ENCODE results near the gene CSMD2. TPM values are rescaled to one million over a fixed set of nuclear protein-coding genes. Genes with fewer than 3 reads are reported as not detected.

The CSMD2 gene
- total RNA-seq, 2 experiments from 2014 or later: not detected

DNA sequence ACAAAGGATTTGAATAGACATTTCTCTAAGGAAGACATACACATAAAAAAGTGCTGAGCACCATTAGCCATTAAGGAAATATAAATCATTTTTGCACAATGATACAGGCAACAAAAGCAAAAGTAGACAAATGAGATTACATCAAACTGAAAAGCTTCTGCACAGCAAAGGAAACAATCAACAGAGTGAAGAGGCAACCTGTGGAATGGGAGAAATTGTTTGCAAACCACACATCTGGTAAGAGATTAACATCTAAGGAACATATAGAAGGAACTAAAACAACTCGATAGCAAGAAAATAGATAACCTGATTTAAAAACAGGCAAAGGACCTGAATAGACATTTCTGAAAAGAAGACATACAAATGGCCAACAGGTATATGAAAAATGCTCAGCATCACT is 635.1 kb downstream of the CSMD2 start:
- Histone ChIP-seq H2AFZ (ENCODE audit: low read length) (no peak overlapping the region), H3K9me2 (ENCODE audit: insufficient read depth, low read length) (no peaks in the 10 kb centered on the region), H3K4me3 (ENCODE audit: low read depth, low read length, poor library complexity, severe bottlenecking) (no peak overlapping the region), H3K4me1 (ENCODE audit: insufficient read depth, low read length, poor library complexity, severe bottlenecking) (no peaks in the 10 kb centered on the region), H3K36me3 (ENCODE audit: insufficient read depth, low read length) (no peaks in the 10 kb centered on the region), H3K4me2 (ENCODE audit: low read length) (no peak overlapping the region), H3K79me2 (ENCODE audit: insufficient read depth, low read depth, low read length) (no peaks in the 10 kb centered on the region), H4K20me1 (ENCODE audit: insufficient read depth, low read length) (no peaks in the 10 kb centered on the region), H3K27ac (ENCODE audit: low read depth, low read length, poor library complexity, severe bottlenecking) (no peak overlapping the region), H3K9me3 (ENCODE audit: low read length) (no peaks in the 10 kb centered on the region)
- DNase-seq (ENCODE audit: low spot score): no peak
- CTCF ChIA-PET (ENCODE audit: unreplicated experiment): no interaction called here
- no TSS peak for BruUV-seq (replicated peaks)
- intact Hi-C loops (cut with micrococcal nuclease; ENCODE audit: unreplicated experiment): no loop called here
- POLR2A ChIA-PET: no interaction called here
- TF ChIP-seq EZH2phosphoT487 (IDR thresholded peaks at IDR 0.05; ENCODE audit: borderline replicate concordance, low read depth, low read length): no peak
- no peak for TF ChIP-seq CTCF (conservative IDR thresholded peaks at IDR 0.05; ENCODE audit: low read length)

GRCh38 chr1:33527934-33528333 is 637.1 kb downstream of the CSMD2 start:
- Histone ChIP-seq H4K20me1 (ENCODE audit: insufficient read depth, low read length) (no peaks in the 10 kb centered on the region), H3K9me2 (ENCODE audit: insufficient read depth, low read length) (no peaks in the 10 kb centered on the region), H3K4me2 (ENCODE audit: low read length) (no peak overlapping the region), H2AFZ (ENCODE audit: low read length) (no peak overlapping the region), H3K27ac (ENCODE audit: low read depth, low read length, poor library complexity, severe bottlenecking) (no peak overlapping the region), H3K9me3 (ENCODE audit: low read length) (no peaks in the 10 kb centered on the region), H3K4me1 (ENCODE audit: insufficient read depth, low read length, poor library complexity, severe bottlenecking) (no peaks in the 10 kb centered on the region), H3K36me3 (ENCODE audit: insufficient read depth, low read length) (no peaks in the 10 kb centered on the region), H3K4me3 (ENCODE audit: low read depth, low read length, poor library complexity, severe bottlenecking) (no peak overlapping the region), H3K79me2 (ENCODE audit: insufficient read depth, low read depth, low read length) (no peaks in the 10 kb centered on the region)
- DNase-seq (ENCODE audit: low spot score): no peak
- BruUV-seq (replicated peaks): no TSS peak
- ChIA-PET CTCF (ENCODE audit: unreplicated experiment) (no interaction called here), POLR2A (no interaction called here)
- TF ChIP-seq CTCF (conservative IDR thresholded peaks at IDR 0.05; ENCODE audit: low read length): no peak
- intact Hi-C loops (cut with micrococcal nuclease; ENCODE audit: unreplicated experiment): no loop called here

GRCh38 chr1:33524586-33524985 is 640.4 kb downstream of the CSMD2 start:
- ChIA-PET POLR2A (no interaction called here), CTCF (ENCODE audit: unreplicated experiment) (no interaction called here)
- intact Hi-C loops (cut with micrococcal nuclease; ENCODE audit: unreplicated experiment): no loop called here
- no peaks in the 10 kb centered on the region for H4K20me1 ChIP-seq (ENCODE audit: insufficient read depth, low read length)
- no peak for DNase-seq (ENCODE audit: low spot score)
- no peaks in the 10 kb centered on the region for H3K79me2 ChIP-seq (ENCODE audit: insufficient read depth, low read depth, low read length)
- H3K4me1 ChIP-seq (ENCODE audit: insufficient read depth, low read length, poor library complexity, severe bottlenecking): no peaks in the 10 kb centered on the region
- H3K27ac ChIP-seq (ENCODE audit: low read depth, low read length, poor library complexity, severe bottlenecking): no peak overlapping the region
- no peaks in the 10 kb centered on the region for H3K36me3 ChIP-seq (ENCODE audit: insufficient read depth, low read length)
- no peak overlapping the region for H3K4me2 ChIP-seq (ENCODE audit: low read length)
- no peaks in the 10 kb centered on the region for H3K9me2 ChIP-seq (ENCODE audit: insufficient read depth, low read length)
- no peaks in the 10 kb centered on the region for H3K9me3 ChIP-seq (ENCODE audit: low read length)
- no peak overlapping the region for H3K4me3 ChIP-seq (ENCODE audit: low read depth, low read length, poor library complexity, severe bottlenecking)
- no peak overlapping the region for H2AFZ ChIP-seq (ENCODE audit: low read length)
- no peak for TF ChIP-seq EZH2phosphoT487 (IDR thresholded peaks at IDR 0.05; ENCODE audit: borderline replicate concordance, low read depth, low read length)
- no peak for TF ChIP-seq CTCF (conservative IDR thresholded peaks at IDR 0.05; ENCODE audit: low read length)
- no TSS peak for BruUV-seq (replicated peaks)
